NB4 (cell line): ENCODE data around the gene TLN1.
A peak's percentile ranks its signal among the peaks of the same experiment; 100 is the strongest.

Experiments used
- POLR2A ChIP-seq: IDR thresholded peaks from 2 replicates; pipeline ENCODE4 v1.6.1; 2011; ENCODE audit warnings: mild to moderate bottlenecking; ENCODE audit not compliant: insufficient read length; ENCODE audit errors: extremely low read depth
- TF ChIP-seq, protein P1 (sequence below): IDR thresholded peaks from one replicate; pipeline ENCODE4 v1.5.1; 2012; ENCODE audit warnings: low read depth, low read length

- TF ChIP-seq, protein P1, sequence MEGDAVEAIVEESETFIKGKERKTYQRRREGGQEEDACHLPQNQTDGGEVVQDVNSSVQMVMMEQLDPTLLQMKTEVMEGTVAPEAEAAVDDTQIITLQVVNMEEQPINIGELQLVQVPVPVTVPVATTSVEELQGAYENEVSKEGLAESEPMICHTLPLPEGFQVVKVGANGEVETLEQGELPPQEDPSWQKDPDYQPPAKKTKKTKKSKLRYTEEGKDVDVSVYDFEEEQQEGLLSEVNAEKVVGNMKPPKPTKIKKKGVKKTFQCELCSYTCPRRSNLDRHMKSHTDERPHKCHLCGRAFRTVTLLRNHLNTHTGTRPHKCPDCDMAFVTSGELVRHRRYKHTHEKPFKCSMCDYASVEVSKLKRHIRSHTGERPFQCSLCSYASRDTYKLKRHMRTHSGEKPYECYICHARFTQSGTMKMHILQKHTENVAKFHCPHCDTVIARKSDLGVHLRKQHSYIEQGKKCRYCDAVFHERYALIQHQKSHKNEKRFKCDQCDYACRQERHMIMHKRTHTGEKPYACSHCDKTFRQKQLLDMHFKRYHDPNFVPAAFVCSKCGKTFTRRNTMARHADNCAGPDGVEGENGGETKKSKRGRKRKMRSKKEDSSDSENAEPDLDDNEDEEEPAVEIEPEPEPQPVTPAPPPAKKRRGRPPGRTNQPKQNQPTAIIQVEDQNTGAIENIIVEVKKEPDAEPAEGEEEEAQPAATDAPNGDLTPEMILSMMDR: no peak
- TF ChIP-seq POLR2A: peak; percentile 41
Observed at GRCh38 chr9:35748858-35749514, 17.0 kb upstream of the TLN1 start, which contains the start of the genes GBA2 and RGP1.
